ENCODE measurements around the gene ADRA2C. TPM values are rescaled to one million over a fixed set of nuclear protein-coding genes. Genes with fewer than 3 reads are reported as not detected.

Gene ADRA2C
- total RNA-seq, 1 experiment from 2014 or later, result not detected

DNA sequence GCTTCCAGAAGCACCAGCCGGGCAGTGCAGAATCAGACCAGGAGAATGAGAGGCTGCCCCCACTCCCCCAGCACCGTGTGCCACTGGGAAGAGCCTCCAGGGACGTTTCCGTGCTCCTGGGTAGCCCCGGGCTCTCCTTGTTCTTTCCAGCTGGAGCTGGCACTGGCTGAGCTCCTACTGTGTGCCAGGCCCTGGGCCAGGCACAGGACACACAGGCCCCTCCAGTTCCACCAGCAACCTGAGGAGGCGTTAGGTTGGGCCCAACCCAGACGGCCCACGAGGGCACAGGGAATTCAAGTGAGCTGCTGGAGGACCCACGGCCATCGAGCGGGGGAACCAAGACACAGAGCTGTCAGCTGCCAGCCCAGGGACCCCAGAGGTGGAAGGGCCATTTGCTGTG lies 15.9 kb upstream of the ADRA2C start:
- no peaks in the 10 kb centered on the region for H3K36me3 ChIP-seq (ENCODE audit: low read depth)
- no peak overlapping the region for H3K4me3 ChIP-seq
- no peaks in the 10 kb centered on the region for H3K9me2 ChIP-seq (ENCODE audit: insufficient read depth)
- ChIA-PET CTCF (no interaction called here), POLR2A (ENCODE audit: unreplicated experiment) (no interaction called here)
- no peak for DNase-seq
- no TSS peak for BruUV-seq (replicated peaks)
- no peaks in the 10 kb centered on the region for H3K79me2 ChIP-seq (ENCODE audit: low read depth)
- H4K20me1 ChIP-seq (ENCODE audit: insufficient read depth), result no peaks in the 10 kb centered on the region
- H3K4me2 ChIP-seq, result no peak overlapping the region
- no peak overlapping the region for H2AFZ ChIP-seq
- H3K27me3 ChIP-seq (ENCODE audit: insufficient read depth, low read depth), result peaks cover 90% of the 10 kb centered on the region
- no peak for TF ChIP-seq EZH2 (IDR thresholded peaks at IDR 0.05; ENCODE audit: low read depth)
- no peak for TF ChIP-seq CTCF (conservative IDR thresholded peaks at IDR 0.05)
- no peaks in the 10 kb centered on the region for H3K4me1 ChIP-seq (replicated peaks; ENCODE audit: insufficient read depth)
- H3K9me3 ChIP-seq (ENCODE audit: insufficient read depth, low read depth), result no peaks in the 10 kb centered on the region
- intact Hi-C loops (cut with micrococcal nuclease; ENCODE audit: unreplicated experiment), result no loop called here
- no peak overlapping the region for H3K27ac ChIP-seq
- H3F3A ChIP-seq (ENCODE audit: insufficient read depth, low read depth), result no peaks in the 10 kb centered on the region

DNA sequence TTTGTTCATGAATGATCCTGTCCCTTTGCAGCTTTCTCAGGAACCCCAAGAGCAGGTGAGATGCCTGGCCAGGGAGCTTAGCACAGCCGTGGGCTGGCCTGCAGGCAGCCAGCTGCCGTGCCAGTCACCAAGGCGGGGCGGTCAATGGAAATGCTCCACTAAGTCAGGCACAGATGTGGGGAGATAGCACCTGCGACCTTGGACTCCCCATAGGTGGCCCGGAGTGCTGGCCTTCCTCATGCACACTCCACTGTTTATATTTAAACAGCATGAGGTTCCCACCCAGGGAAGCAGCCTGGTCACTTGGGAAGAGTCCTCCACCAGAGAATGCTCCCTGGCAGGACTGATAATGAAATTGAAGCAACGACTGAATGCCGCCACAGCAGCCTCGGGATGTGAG lies 14.2 kb upstream of the ADRA2C start:
- TF ChIP-seq CTCF (conservative IDR thresholded peaks at IDR 0.05), result no peak
- TF ChIP-seq EZH2 (IDR thresholded peaks at IDR 0.05; ENCODE audit: low read depth), result no peak
- Histone ChIP-seq H4K20me1 (ENCODE audit: insufficient read depth) (no peaks in the 10 kb centered on the region), H3K4me2 (no peak overlapping the region), H3K27me3 (ENCODE audit: insufficient read depth, low read depth) (peaks cover 99% of the 10 kb centered on the region), H3K4me3 (no peak overlapping the region), H3K9me3 (ENCODE audit: insufficient read depth, low read depth) (no peaks in the 10 kb centered on the region), H3K36me3 (ENCODE audit: low read depth) (no peaks in the 10 kb centered on the region), H3K27ac (no peak overlapping the region), H3K79me2 (ENCODE audit: low read depth) (no peaks in the 10 kb centered on the region), H3K9me2 (ENCODE audit: insufficient read depth) (no peaks in the 10 kb centered on the region), H3K4me1 (replicated peaks; ENCODE audit: insufficient read depth) (no peaks in the 10 kb centered on the region), H2AFZ (no peak overlapping the region), H3F3A (ENCODE audit: insufficient read depth, low read depth) (no peaks in the 10 kb centered on the region)
- intact Hi-C loops (cut with micrococcal nuclease; ENCODE audit: unreplicated experiment), result no loop called here
- POLR2A ChIA-PET (ENCODE audit: unreplicated experiment), result no interaction called here
- CTCF ChIA-PET, result no interaction called here
- DNase-seq, result no peak
- no TSS peak for BruUV-seq (replicated peaks)

GRCh38 chr4:3753726-3754412 lies 12.3 kb upstream of the ADRA2C start:
- H3K4me1 ChIP-seq (replicated peaks; ENCODE audit: insufficient read depth), result no peaks in the 10 kb centered on the region
- TF ChIP-seq EZH2 (IDR thresholded peaks at IDR 0.05; ENCODE audit: low read depth), result no peak
- no peak for TF ChIP-seq CTCF (conservative IDR thresholded peaks at IDR 0.05)
- H3K4me2 ChIP-seq, result no peak overlapping the region
- no peak for DNase-seq
- no peaks in the 10 kb centered on the region for H4K20me1 ChIP-seq (ENCODE audit: insufficient read depth)
- no TSS peak for BruUV-seq (replicated peaks)
- intact Hi-C loops (cut with micrococcal nuclease; ENCODE audit: unreplicated experiment), result no loop called here
- H2AFZ ChIP-seq, result no peak overlapping the region
- ChIA-PET CTCF (no interaction called here), POLR2A (ENCODE audit: unreplicated experiment) (no interaction called here)
- H3K9me3 ChIP-seq (ENCODE audit: insufficient read depth, low read depth), result no peaks in the 10 kb centered on the region
- no peak overlapping the region for H3K4me3 ChIP-seq
- H3K36me3 ChIP-seq (ENCODE audit: low read depth), result no peaks in the 10 kb centered on the region
- H3K9me2 ChIP-seq (ENCODE audit: insufficient read depth), result no peaks in the 10 kb centered on the region
- peaks cover 99% of the 10 kb centered on the region for H3K27me3 ChIP-seq (ENCODE audit: insufficient read depth, low read depth)
- H3K79me2 ChIP-seq (ENCODE audit: low read depth), result no peaks in the 10 kb centered on the region
- H3F3A ChIP-seq (ENCODE audit: insufficient read depth, low read depth), result no peaks in the 10 kb centered on the region
- no peak overlapping the region for H3K27ac ChIP-seq
